ENCODE measurements around the gene HAS3.

Gene HAS3

GRCh38 chr16:69108905-69109252 is 3.4 kb downstream of the HAS3 start:
- ATAC-seq, result no peak
- TF ChIP-seq GLIS3 (CRISPR knock-in tag; IDR thresholded peaks at IDR 0.05), result no peak

GRCh38 chr16:69109486-69110270 is 4.2 kb downstream of the HAS3 start:
- TF ChIP-seq ESRRG (CRISPR knock-in tag; IDR thresholded peaks at IDR 0.05) (no peak), RARB (CRISPR knock-in tag; IDR thresholded peaks at IDR 0.05) (no peak), TOX (CRISPR knock-in tag; IDR thresholded peaks at IDR 0.05; ENCODE audit: borderline replicate concordance) (no peak), GLIS3 (CRISPR knock-in tag; IDR thresholded peaks at IDR 0.05) (no peak), ZFP3 (CRISPR knock-in tag; IDR thresholded peaks at IDR 0.05) (no peak), ZNF8 (CRISPR knock-in tag; IDR thresholded peaks at IDR 0.05) (no peak), CREB5 (CRISPR knock-in tag; IDR thresholded peaks at IDR 0.05; ENCODE audit: low read depth) (no peak), ISL1 (CRISPR knock-in tag; IDR thresholded peaks at IDR 0.05) (no peak), TCF4 (CRISPR knock-in tag; IDR thresholded peaks at IDR 0.05; ENCODE audit: borderline replicate concordance) (no peak), OSR1 (CRISPR knock-in tag; IDR thresholded peaks at IDR 0.05) (no peak), ZNF565 (CRISPR knock-in tag; conservative IDR thresholded peaks at IDR 0.05; ENCODE audit: low read depth) (no peak), CSRNP3 (CRISPR knock-in tag; IDR thresholded peaks at IDR 0.05) (no peak), ZC3H10 (CRISPR knock-in tag; IDR thresholded peaks at IDR 0.05) (no peak), CSDC2 (CRISPR knock-in tag; IDR thresholded peaks at IDR 0.05) (no peak), ZNF70 (CRISPR knock-in tag; IDR thresholded peaks at IDR 0.05) (no peak), PPARA (CRISPR knock-in tag; IDR thresholded peaks at IDR 0.05; ENCODE audit: borderline replicate concordance) (no peak)
- TF ChIP-seq, protein P1, sequence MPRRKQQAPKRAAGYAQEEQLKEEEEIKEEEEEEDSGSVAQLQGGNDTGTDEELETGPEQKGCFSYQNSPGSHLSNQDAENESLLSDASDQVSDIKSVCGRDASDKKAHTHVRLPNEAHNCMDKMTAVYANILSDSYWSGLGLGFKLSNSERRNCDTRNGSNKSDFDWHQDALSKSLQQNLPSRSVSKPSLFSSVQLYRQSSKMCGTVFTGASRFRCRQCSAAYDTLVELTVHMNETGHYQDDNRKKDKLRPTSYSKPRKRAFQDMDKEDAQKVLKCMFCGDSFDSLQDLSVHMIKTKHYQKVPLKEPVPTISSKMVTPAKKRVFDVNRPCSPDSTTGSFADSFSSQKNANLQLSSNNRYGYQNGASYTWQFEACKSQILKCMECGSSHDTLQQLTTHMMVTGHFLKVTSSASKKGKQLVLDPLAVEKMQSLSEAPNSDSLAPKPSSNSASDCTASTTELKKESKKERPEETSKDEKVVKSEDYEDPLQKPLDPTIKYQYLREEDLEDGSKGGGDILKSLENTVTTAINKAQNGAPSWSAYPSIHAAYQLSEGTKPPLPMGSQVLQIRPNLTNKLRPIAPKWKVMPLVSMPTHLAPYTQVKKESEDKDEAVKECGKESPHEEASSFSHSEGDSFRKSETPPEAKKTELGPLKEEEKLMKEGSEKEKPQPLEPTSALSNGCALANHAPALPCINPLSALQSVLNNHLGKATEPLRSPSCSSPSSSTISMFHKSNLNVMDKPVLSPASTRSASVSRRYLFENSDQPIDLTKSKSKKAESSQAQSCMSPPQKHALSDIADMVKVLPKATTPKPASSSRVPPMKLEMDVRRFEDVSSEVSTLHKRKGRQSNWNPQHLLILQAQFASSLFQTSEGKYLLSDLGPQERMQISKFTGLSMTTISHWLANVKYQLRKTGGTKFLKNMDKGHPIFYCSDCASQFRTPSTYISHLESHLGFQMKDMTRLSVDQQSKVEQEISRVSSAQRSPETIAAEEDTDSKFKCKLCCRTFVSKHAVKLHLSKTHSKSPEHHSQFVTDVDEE (CRISPR knock-in tag; IDR thresholded peaks at IDR 0.05), result no peak
- TF ChIP-seq, protein P2, sequence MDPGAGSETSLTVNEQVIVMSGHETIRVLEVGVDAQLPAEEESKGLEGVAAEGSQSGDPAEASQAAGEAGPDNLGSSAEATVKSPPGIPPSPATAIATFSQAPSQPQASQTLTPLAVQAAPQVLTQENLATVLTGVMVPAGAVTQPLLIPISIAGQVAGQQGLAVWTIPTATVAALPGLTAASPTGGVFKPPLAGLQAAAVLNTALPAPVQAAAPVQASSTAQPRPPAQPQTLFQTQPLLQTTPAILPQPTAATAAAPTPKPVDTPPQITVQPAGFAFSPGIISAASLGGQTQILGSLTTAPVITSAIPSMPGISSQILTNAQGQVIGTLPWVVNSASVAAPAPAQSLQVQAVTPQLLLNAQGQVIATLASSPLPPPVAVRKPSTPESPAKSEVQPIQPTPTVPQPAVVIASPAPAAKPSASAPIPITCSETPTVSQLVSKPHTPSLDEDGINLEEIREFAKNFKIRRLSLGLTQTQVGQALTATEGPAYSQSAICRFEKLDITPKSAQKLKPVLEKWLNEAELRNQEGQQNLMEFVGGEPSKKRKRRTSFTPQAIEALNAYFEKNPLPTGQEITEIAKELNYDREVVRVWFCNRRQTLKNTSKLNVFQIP (CRISPR knock-in tag; IDR thresholded peaks at IDR 0.05; ENCODE audit: borderline replicate concordance, low read depth), result no peak
- TF ChIP-seq, protein P3, sequence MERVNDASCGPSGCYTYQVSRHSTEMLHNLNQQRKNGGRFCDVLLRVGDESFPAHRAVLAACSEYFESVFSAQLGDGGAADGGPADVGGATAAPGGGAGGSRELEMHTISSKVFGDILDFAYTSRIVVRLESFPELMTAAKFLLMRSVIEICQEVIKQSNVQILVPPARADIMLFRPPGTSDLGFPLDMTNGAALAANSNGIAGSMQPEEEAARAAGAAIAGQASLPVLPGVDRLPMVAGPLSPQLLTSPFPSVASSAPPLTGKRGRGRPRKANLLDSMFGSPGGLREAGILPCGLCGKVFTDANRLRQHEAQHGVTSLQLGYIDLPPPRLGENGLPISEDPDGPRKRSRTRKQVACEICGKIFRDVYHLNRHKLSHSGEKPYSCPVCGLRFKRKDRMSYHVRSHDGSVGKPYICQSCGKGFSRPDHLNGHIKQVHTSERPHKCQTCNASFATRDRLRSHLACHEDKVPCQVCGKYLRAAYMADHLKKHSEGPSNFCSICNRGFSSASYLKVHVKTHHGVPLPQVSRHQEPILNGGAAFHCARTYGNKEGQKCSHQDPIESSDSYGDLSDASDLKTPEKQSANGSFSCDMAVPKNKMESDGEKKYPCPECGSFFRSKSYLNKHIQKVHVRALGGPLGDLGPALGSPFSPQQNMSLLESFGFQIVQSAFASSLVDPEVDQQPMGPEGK (CRISPR knock-in tag; IDR thresholded peaks at IDR 0.05; ENCODE audit: borderline replicate concordance), result no peak
- ATAC-seq, result no peak

GRCh38 chr16:69110406-69110805 is 5.0 kb downstream of the HAS3 start:
- ATAC-seq, result no peak

More at GRCh38 chr16:69110406-69110805, 5.0 kb downstream of the HAS3 start:
- TF ChIP-seq PPARA (CRISPR knock-in tag; IDR thresholded peaks at IDR 0.05; ENCODE audit: borderline replicate concordance), result no peak
- TF ChIP-seq, protein P3 (CRISPR knock-in tag; IDR thresholded peaks at IDR 0.05; ENCODE audit: borderline replicate concordance), result no peak
- TF ChIP-seq ZC3H10 (CRISPR knock-in tag; IDR thresholded peaks at IDR 0.05), result no peak
- no peak for TF ChIP-seq CSDC2 (CRISPR knock-in tag; IDR thresholded peaks at IDR 0.05)
- TF ChIP-seq CSRNP3 (CRISPR knock-in tag; IDR thresholded peaks at IDR 0.05), result no peak
- TF ChIP-seq BACH2 (CRISPR knock-in tag; IDR thresholded peaks at IDR 0.05; ENCODE audit: borderline replicate concordance), result no peak
